ENCODE measurements around the gene GLO1.

Gene GLO1

GRCh38 chr6:38656896-38657295, 46.0 kb downstream of the GLO1 start:
- DNase-seq = no peak

GRCh38 chr6:38654263-38654662, 48.7 kb downstream of the GLO1 start:
- DNase-seq = no peak

GRCh38 chr6:38651121-38651784, 51.7 kb downstream of the GLO1 start:
- DNase-seq = no peak

- DNase-seq = no peak
Observed at GRCh38 chr6:38650207-38650752, 52.7 kb downstream of the GLO1 start.

GRCh38 chr6:38649744-38650143, 53.2 kb downstream of the GLO1 start:
- DNase-seq = no peak

GRCh38 chr6:38648629-38649028, 54.3 kb downstream of the GLO1 start:
- DNase-seq = no peak

- DNase-seq = no peak
Observed at GRCh38 chr6:38646166-38646878, 56.6 kb downstream of the GLO1 start.

- DNase-seq = no peak
Observed at GRCh38 chr6:38644951-38645350, 58.0 kb downstream of the GLO1 start.

GRCh38 chr6:38640216-38640909, 62.6 kb downstream of the GLO1 start:
- no peak for DNase-seq

GRCh38 chr6:38639498-38640215, 63.3 kb downstream of the GLO1 start, which contains the start of gene BTBD9:
Gene BTBD9 (minus strand): TSS chr6:38639929.
- DNase-seq = peak; percentile 74

- no peak for DNase-seq
Observed at GRCh38 chr6:38638941-38639497, 63.9 kb downstream of the GLO1 start.

- no peak for DNase-seq
Observed at GRCh38 chr6:38637756-38638155, 65.2 kb downstream of the GLO1 start.

- no peak for DNase-seq
Observed at GRCh38 chr6:38636027-38636426, 66.9 kb downstream of the GLO1 start.

- DNase-seq = no peak
Observed at GRCh38 chr6:38634518-38634917, 68.4 kb downstream of the GLO1 start.

GRCh38 chr6:38632490-38632889, 70.5 kb downstream of the GLO1 start:
- no peak for DNase-seq

- DNase-seq = peak; percentile 29
Observed at GRCh38 chr6:38631186-38631783, 71.7 kb downstream of the GLO1 start.
